Stimulated activated CD8-positive, alpha-beta memory T cell treated with anti-CD3 and anti-CD28 coated beads, Interleukin-7, amount 100 ng/mL, for 48 hours (primary cell): ENCODE data around the gene CARTPT.

Experiments used
- DNase-seq, 2 donors: peaks; one replicate each; pipeline ENCODE4 v3.0.0-alpha.2; 2020; ENCODE audit warnings: low read depth in 1 of 2; ENCODE audit errors: extremely low read depth in 1 of 2

Gene CARTPT

DNA sequence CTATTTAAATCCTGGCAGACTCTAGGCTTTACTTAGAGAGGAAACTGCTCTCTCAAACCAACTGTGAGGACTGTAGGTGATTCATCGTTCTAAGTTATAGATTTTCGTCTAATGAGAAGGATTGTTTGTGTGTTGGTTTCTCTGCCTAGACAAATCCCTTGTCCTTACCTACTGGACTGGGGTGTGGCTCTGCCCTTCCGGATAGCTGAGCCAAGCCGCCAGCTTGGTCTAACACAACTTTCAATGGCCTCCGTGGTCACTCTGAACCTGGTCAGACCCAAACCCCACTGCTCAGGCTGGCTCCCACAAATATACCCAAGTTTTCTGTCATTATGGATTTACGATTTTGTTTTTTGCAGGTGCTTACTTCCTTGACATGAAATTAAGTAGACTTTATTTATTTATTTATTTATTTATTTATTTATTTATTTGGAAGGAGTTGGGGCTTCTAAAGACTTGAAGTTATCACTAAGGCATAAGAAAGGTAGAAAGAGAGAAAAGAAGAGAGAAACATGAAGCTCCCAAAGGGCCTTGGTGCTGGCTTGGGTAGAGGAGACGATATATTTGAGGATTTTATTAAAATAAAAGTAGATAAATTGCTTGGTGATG, 19.0 kb downstream of the CARTPT start:
- DNase-seq: no peak

DNA sequence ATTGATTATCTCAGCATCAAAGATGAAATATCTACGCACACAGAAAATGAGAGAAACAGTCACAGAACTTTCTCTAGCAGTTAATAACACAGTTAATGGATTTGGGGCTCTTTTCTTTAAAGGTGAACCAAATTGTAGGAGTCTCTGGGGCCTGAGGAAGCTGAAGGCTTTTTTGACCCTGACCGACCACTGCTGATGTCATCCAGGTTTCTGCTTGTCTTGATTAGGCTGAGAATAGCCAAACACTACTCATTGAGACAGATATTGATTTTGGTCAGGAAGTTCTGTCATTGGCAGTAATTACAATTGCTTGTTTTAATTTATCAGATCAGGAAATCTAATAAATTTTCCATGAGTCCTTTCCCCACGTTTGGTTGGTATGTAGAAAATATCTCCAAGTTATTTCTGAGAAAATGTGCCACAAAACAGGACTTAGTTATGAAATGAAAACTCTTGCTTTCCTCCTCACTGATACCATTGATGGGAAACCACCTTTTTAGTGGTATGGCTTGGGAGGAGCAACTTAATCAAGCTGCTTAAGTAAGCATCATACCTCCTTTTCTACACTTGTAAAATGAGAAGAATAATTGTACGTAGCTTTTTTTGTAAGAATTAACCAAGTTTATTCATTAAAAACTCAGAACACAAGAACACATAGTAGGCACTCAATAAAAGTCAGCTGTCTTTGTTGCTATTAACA, 19.7 kb downstream of the CARTPT start:
- DNase-seq: no peak

DNA sequence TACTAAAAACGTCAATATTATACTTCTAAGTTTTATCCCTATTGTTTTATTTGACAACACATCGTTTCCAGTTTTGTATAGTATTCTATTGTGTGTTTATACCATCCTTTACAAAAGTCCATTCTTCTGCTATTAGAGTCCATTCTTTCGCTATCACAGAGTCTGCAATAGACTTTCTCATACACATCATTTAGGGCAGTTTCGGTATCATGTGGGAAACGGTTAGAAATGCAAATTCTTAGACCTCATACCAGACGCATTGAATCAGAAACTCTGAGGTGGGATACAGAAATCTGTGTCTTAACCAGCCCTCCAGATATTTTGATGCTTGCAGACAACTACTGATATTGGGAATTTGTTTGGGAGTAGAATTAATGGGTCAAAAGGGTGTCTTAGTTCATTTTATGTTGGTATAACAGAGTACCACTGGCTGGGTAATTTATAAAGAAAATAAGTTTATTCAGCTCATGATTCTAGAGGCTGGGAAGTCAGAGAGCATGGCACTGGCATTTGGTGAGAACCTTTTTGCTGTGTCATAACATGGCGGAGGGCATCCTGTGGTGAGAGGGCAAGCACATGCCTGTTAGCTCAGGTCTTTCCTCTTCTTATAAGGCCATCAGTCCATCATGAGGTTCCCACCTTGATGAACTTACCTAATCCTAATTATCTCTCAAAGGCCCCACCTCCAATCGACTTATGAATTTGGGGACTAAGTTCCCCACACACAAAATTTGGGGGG, 21.1 kb downstream of the CARTPT start:
- no peak for DNase-seq

DNA sequence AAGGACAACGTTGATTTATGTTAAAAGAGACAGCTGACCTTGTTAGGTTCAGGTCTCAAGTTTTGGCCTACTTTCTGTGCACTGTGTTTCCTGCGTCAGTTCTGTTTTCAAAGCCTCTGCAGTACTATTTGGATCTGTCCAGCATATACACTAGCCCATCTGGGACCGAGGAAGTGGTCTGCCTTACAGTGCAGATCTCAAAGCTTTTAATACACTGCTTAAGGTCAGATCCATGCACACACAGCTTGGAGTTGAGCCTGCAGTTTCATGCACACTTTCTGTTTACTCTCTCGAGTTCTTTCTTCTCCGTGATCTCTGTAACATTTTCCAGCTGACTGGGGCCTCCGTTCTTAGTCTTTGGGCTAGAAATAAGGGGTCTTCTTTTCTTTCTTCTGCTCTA, 24.1 kb downstream of the CARTPT start:
- no peak for DNase-seq

GRCh38 chr5:71744009-71744790, 25.1 kb downstream of the CARTPT start:
- no peak for DNase-seq

- DNase-seq: no peak
Measured at GRCh38 chr5:71747182-71747581, 28.1 kb downstream of the CARTPT start.

DNA sequence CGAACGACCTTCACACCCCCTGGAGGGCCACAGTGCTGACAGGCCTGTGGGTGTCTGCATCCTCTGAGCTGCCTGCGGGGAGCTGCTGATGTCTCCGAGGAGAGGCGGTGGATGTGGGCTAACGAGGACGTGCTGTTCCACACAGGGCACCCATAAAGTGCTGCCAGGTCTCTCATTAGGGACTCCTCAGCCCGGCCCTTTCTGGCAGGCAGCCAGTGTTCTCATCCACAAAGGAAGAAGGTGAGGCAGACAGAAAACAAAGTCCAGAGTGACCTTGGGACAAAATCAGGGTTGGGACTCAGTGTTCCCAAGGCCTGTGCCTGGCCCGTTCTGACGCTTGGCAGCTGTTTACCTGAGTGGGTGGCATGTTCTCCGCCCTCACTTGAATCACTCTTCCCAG, 29.3 kb downstream of the CARTPT start:
- DNase-seq: no peak

DNA sequence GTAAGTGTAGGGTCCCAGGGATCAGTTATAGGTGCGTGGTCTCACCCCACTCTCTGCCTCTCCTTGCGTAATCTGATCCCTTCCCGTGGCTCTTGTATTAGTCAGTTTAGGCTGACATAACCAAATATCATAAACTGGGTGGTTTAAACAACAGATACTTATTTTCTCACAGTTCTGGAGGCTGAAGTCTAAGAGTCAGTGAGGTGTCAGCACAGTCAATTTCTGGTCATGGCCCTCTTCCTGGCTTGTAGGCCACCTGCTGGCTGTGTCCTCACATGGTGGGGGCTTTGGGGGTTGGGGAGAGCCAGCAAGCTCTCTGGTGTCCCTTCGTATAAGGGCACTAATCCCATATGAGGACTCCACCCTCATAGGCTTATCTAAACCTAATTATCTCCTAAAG, 32.3 kb downstream of the CARTPT start:
- DNase-seq: no peak

- no peak for DNase-seq
Measured at GRCh38 chr5:71752441-71753190, 33.5 kb downstream of the CARTPT start.

DNA sequence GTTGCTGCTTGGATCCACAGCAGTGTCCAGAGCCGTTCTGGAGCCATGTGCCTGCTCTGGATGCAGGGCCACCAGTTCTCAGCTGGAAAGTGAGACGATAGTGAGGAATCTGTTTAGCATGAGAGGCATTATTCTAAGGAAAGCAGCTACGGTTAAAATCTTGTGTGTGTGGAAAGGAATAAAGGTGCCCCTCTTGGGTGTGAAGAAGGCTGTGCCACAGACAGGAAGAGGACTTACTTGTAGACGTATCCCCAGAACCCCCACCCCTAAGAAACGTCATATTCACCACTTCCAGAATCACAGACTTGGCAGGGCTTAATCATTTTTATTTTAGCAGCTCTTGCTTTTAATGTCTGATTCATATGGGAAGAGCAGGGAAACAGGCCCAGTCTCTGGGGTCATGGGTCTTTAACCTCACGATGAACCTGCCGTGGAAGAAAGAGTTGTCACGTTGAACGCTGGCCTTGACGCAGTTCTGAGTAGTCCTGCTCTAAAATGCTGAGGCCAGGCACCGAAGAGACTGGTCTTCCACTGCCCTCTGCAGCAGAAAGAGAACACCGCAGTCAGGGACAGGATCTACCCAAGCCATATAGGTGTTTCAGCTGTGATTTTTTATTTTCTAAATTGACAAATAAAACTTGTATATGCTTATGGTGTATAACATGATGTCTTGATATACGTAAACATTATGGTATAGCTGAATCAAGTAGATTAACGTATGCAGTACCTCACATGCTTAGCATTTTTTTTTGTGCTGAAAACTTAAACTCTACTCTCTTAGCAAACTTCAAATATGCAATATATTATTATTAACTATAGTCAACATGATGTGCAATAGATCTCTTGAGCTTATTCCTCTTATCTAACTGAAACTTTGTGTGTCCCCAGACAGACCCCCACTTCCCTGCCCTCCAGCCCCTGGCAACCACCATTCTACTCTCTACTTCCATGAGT, 38.8 kb downstream of the CARTPT start:
- peak in 1 of 2 donors; percentile 13 for DNase-seq

DNA sequence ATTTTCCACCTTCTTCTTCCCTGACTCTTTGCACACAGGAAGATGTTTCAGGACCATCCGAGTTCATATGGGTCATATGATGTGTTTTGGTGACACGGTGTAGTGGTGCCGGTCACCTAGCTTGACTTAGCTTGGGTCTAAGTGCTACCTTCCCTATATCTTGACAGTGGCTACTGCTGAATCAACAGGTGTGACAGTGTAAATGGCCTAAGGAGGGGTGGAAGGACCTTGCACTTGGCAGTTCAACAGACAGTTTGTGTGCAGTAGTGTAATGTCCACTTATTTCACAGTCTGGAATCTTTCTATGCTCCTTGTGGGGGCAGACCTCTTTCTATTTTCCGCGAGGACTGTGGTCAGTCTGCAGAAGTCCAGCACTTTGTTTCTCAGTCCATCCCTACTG, 43.8 kb downstream of the CARTPT start:
- DNase-seq: no peak

DNA sequence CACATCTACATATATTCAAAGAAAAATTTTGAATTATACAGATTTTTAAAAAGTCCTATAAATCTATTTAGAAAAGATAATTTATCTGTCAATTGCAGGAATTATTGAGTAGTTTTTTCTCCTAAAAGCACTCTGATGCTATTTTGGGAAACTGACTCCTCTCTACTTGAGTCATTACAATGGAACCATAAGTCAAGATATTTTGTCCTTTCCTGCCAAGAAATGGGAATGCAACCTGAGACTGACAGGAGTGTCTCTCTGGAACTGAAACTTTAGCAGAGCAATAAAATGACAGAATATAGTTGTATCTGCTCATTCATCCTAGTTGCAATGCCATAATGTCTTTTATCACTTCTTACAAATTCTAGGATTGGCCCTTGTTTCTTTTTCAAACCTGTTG, 48.6 kb downstream of the CARTPT start:
- no peak for DNase-seq

GRCh38 chr5:71769287-71769686, 50.2 kb downstream of the CARTPT start:
- DNase-seq: no peak

DNA sequence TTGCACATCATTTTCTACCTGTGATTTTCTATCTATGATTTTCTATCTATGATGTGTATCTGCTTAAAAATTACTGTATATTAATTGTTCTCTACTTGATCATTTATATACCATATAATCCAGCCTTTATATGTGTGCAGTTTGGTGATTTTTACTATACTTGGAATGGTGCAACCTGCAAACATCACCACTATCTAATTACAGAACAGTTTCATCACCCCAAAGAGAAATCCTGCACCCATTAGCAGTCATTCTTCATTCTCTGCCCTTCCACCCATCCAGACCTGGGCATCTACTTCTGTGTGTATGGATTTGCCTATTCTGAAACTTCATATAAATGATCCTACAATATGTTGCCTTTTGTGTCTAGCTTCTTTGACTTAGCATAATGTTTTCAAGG, 51.3 kb downstream of the CARTPT start:
- DNase-seq: no peak
